ENCODE measurements around the gene CHERP.

The CHERP gene

DNA sequence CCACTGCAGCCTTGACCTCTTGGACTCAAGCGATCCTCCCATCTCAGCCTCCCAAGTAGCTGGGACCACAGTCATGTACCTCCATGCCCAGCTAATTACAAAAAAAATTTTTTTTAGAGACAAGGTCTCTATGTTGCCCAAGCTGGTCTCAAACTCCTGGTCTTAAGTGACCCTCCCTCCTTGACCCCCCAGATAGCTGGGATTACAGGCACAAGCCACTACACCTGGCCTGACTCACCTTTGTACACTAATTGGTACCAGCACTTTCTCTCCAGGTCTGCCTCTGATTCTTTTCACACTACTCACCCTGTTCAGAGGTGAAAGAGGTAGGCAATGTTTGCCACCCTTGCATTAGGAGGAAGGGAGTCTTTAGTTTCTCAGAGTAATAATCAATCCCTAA, 64.9 kb downstream of the CHERP start:
- H3K4me3 ChIP-seq (ENCODE audit: low read depth, low read length, poor library complexity, severe bottlenecking) = no peak overlapping the region
- peaks cover 5% of the 10 kb centered on the region; the same call in 1 of the 2 replicates for H3K36me3 ChIP-seq (ENCODE audit: insufficient read depth, low read length)
- H3K9ac ChIP-seq (ENCODE audit: low read length) = no peak overlapping the region
- H3K4me1 ChIP-seq (ENCODE audit: insufficient read depth, low read length, severe bottlenecking) = peaks cover 2% of the 10 kb centered on the region
- no peaks in the 10 kb centered on the region for H3K9me2 ChIP-seq (ENCODE audit: low read depth, low read length)
- H3F3A ChIP-seq (ENCODE audit: insufficient read depth, low read length) = no peaks in the 10 kb centered on the region
- no peaks in the 10 kb centered on the region for H3K9me3 ChIP-seq (ENCODE audit: low read length)
- H3K79me2 ChIP-seq (ENCODE audit: insufficient read depth, low read length) = no peaks in the 10 kb centered on the region
- TF ChIP-seq CTCF (IDR thresholded peaks at IDR 0.05; ENCODE audit: low read length) (no peak), EZH2 (IDR thresholded peaks at IDR 0.05; ENCODE audit: borderline replicate concordance, low read length) (no peak)
- H2AFZ ChIP-seq (ENCODE audit: low read length) = no peak overlapping the region
- H4K20me1 ChIP-seq (ENCODE audit: insufficient read depth, low read length) = no peaks in the 10 kb centered on the region
- H3K4me2 ChIP-seq (ENCODE audit: low read length) = no peak overlapping the region
- H3K27ac ChIP-seq (ENCODE audit: low read depth, low read length, poor library complexity, severe bottlenecking) = no peak overlapping the region
- no peaks in the 10 kb centered on the region for H3K27me3 ChIP-seq (ENCODE audit: insufficient read depth, low read length)

DNA sequence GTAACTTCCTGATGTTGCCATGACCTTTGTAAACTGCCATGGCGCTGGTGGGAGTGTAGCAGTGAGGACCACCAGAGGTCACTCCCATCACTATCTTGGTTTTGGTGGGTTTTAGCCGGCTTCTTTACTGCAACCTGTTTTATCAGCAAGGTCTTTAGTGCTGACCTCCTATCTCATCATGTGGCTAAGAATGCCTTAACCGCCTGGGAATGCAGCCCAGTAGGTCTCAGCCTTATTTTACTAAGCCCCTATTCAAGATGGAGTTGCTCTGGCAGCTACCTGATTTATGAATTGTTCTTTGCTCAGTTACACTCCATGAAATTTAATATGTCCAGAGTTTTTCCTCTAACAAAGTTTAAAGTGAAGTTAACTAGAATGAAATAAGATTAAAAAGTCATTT, 65.8 kb downstream of the CHERP start:
- Histone ChIP-seq H3F3A (ENCODE audit: insufficient read depth, low read length) (no peaks in the 10 kb centered on the region), H3K9ac (ENCODE audit: low read length) (no peak overlapping the region), H3K36me3 (ENCODE audit: insufficient read depth, low read length) (peaks cover 5% of the 10 kb centered on the region; the same call in 1 of the 2 replicates), H3K79me2 (ENCODE audit: insufficient read depth, low read length) (peaks cover 2% of the 10 kb centered on the region; the same call in 1 of the 2 replicates), H4K20me1 (ENCODE audit: insufficient read depth, low read length) (no peaks in the 10 kb centered on the region), H3K9me3 (ENCODE audit: low read length) (no peaks in the 10 kb centered on the region), H3K4me1 (ENCODE audit: insufficient read depth, low read length, severe bottlenecking) (peaks cover 3% of the 10 kb centered on the region), H3K9me2 (ENCODE audit: low read depth, low read length) (no peaks in the 10 kb centered on the region), H3K27ac (ENCODE audit: low read depth, low read length, poor library complexity, severe bottlenecking) (no peak overlapping the region), H3K4me2 (ENCODE audit: low read length) (no peak overlapping the region), H3K27me3 (ENCODE audit: insufficient read depth, low read length) (no peaks in the 10 kb centered on the region), H2AFZ (ENCODE audit: low read length) (no peak overlapping the region), H3K4me3 (ENCODE audit: low read depth, low read length, poor library complexity, severe bottlenecking) (no peak overlapping the region)
- TF ChIP-seq EZH2 (IDR thresholded peaks at IDR 0.05; ENCODE audit: borderline replicate concordance, low read length) (no peak), CTCF (IDR thresholded peaks at IDR 0.05; ENCODE audit: low read length) (no peak)

GRCh38 chr19:16473875-16474392, 68.3 kb downstream of the CHERP start:
- Histone ChIP-seq H2AFZ (ENCODE audit: low read length) (no peak overlapping the region), H3K9ac (ENCODE audit: low read length) (no peak overlapping the region), H3F3A (ENCODE audit: insufficient read depth, low read length) (no peaks in the 10 kb centered on the region), H3K27me3 (ENCODE audit: insufficient read depth, low read length) (no peaks in the 10 kb centered on the region), H3K36me3 (ENCODE audit: insufficient read depth, low read length) (peaks cover 5% of the 10 kb centered on the region; the same call in 1 of the 2 replicates), H3K9me3 (ENCODE audit: low read length) (no peaks in the 10 kb centered on the region), H3K79me2 (ENCODE audit: insufficient read depth, low read length) (peaks cover 26% of the 10 kb centered on the region), H4K20me1 (ENCODE audit: insufficient read depth, low read length) (no peaks in the 10 kb centered on the region), H3K4me3 (ENCODE audit: low read depth, low read length, poor library complexity, severe bottlenecking) (no peak overlapping the region), H3K27ac (ENCODE audit: low read depth, low read length, poor library complexity, severe bottlenecking) (no peak overlapping the region), H3K9me2 (ENCODE audit: low read depth, low read length) (no peaks in the 10 kb centered on the region), H3K4me1 (ENCODE audit: insufficient read depth, low read length, severe bottlenecking) (peaks cover 25% of the 10 kb centered on the region), H3K4me2 (ENCODE audit: low read length) (no peak overlapping the region)
- no peak for TF ChIP-seq CTCF (IDR thresholded peaks at IDR 0.05; ENCODE audit: low read length)
- TF ChIP-seq EZH2 (IDR thresholded peaks at IDR 0.05; ENCODE audit: borderline replicate concordance, low read length) = no peak
